Neural crest cell (in vitro differentiated cells): ENCODE measurements around the gene OCA2. TPM values are rescaled to one million over a fixed set of nuclear protein-coding genes. Genes with fewer than 3 reads are reported as not detected.
"Not testable (repeated sequence)": the region's sequence is repeated elsewhere in the genome, so short reads cannot be mapped to it uniquely, and the experiment has no call there.

ENCODE experiments used
- DNase-seq: peaks from one replicate; pipeline ENCODE4 v3.0.0; 2021; ENCODE audit warnings: low read depth, mixed read lengths, low spot score
- H3K27ac Mint-ChIP-seq: one replicate; pipeline ENCODE4 v1.8.0; 2021; ENCODE audit warnings: mild to moderate bottlenecking, mixed read lengths; ENCODE audit not compliant: unreplicated experiment
- H3K27me3 Mint-ChIP-seq: 2 replicates; pipeline ENCODE4 v1.8.0; 2021; ENCODE audit warnings: low read depth, mild to moderate bottlenecking, mixed read lengths
- H3K36me3 Mint-ChIP-seq: 2 replicates; pipeline ENCODE4 v1.8.0; 2021; ENCODE audit warnings: low read depth, mild to moderate bottlenecking, mixed read lengths
- H3K4me1 Mint-ChIP-seq: 2 replicates; pipeline ENCODE4 v1.8.0; 2021; ENCODE audit warnings: mixed read lengths
- H3K4me3 Mint-ChIP-seq: one replicate; pipeline ENCODE4 v1.8.0; 2021; ENCODE audit warnings: mild to moderate bottlenecking, mixed read lengths
- H3K9me3 Mint-ChIP-seq: 2 replicates; pipeline ENCODE4 v1.8.0; 2021; ENCODE audit warnings: mixed read lengths
- CTCF ChIP-seq: fragments of 200-600 bp; sonication (generic); conservative IDR thresholded peaks from 2 replicates; pipeline ENCODE4 v1.5.0; 2021; ENCODE audit warnings: antibody characterized with exemption, mild to moderate bottlenecking
- total RNA-seq: library from RNA; stranded (reverse); gene quantifications from 2 replicates; pipeline ENCODE4 v1.2.1, GENCODE V29; 2021

The OCA2 gene
- total RNA-seq, 1 donor from 2014 or later = 0.19 TPM

GRCh38 chr15:27731776-27732175 lies 367.3 kb downstream of the OCA2 start:
- H3K4me1 Mint-ChIP-seq = peaks cover 15% of the 10 kb centered on the region
- peaks cover 11% of the 10 kb centered on the region for H3K36me3 Mint-ChIP-seq
- H3K27ac Mint-ChIP-seq = no peak overlapping the region
- H3K27me3 Mint-ChIP-seq = no peaks in the 10 kb centered on the region
- DNase-seq = no peak
- TF ChIP-seq CTCF = no peak
- H3K4me3 Mint-ChIP-seq = no peak overlapping the region
- H3K9me3 Mint-ChIP-seq = peaks cover 15% of the 10 kb centered on the region

DNA sequence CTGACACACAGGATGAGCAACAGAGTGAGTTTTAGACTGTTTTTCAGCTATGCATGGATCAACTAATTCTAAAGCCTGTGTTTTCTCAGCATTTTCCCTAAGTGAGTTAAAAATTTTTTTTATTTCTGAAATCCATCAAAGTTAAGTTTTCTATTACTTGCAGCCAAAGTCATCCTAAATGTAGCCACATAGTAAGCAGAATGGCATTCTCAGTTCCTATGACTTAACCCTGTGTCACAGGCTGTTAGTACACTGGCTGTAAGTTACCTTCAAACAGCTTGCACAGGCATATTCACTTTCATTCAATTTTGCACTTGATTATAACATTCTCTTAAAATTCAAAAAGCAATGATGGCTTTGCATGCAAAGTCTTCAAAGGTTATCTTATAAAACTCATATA lies 368.2 kb downstream of the OCA2 start:
- Mint-ChIP-seq H3K9me3 (peaks cover 12% of the 10 kb centered on the region), H3K36me3 (peaks cover 11% of the 10 kb centered on the region), H3K27me3 (no peaks in the 10 kb centered on the region), H3K4me3 (no peak overlapping the region), H3K27ac (no peak overlapping the region), H3K4me1 (peaks cover 15% of the 10 kb centered on the region)
- TF ChIP-seq CTCF = no peak
- no peak for DNase-seq

DNA sequence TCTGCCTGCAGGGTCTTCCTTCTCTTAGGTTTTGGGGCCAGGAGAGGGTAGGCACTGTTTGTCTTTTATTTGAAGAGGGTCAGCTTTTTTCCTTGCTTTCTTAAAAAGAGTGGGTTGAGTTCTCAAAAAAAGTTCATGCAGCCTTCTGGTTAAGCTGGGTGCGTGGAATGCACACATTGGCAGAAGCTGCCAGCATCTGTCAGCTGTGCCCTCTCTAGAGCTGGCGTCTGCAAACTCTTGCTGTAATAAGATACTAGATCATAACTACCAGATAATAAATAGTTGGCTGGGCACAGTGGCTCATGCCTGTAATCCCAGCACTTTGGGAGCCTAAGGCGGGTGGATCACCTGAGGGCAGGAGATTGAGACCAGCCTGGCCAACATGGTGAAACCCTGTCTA lies 373.4 kb downstream of the OCA2 start:
- no peak for DNase-seq
- H3K36me3 Mint-ChIP-seq = no peaks in the 10 kb centered on the region
- H3K9me3 Mint-ChIP-seq = no peaks in the 10 kb centered on the region
- H3K4me3 Mint-ChIP-seq = no peak overlapping the region
- no peak for TF ChIP-seq CTCF
- H3K27ac Mint-ChIP-seq = no peak overlapping the region
- H3K4me1 Mint-ChIP-seq = peaks cover 15% of the 10 kb centered on the region
- no peaks in the 10 kb centered on the region for H3K27me3 Mint-ChIP-seq

GRCh38 chr15:27723821-27724220 lies 375.3 kb downstream of the OCA2 start:
- no peaks in the 10 kb centered on the region for H3K36me3 Mint-ChIP-seq
- H3K4me1 Mint-ChIP-seq = peaks cover 10% of the 10 kb centered on the region
- no peak overlapping the region for H3K27ac Mint-ChIP-seq
- DNase-seq = no peak
- TF ChIP-seq CTCF = no peak
- no peak overlapping the region for H3K4me3 Mint-ChIP-seq
- H3K9me3 Mint-ChIP-seq = peaks cover 4% of the 10 kb centered on the region
- H3K27me3 Mint-ChIP-seq = no peaks in the 10 kb centered on the region

- no peak overlapping the region for H3K27ac Mint-ChIP-seq
- no peak for TF ChIP-seq CTCF
- H3K4me3 Mint-ChIP-seq = no peak overlapping the region
- H3K4me1 Mint-ChIP-seq = no peaks in the 10 kb centered on the region
- no peaks in the 10 kb centered on the region for H3K36me3 Mint-ChIP-seq
- DNase-seq = no peak
- peaks cover 6% of the 10 kb centered on the region for H3K9me3 Mint-ChIP-seq
- no peaks in the 10 kb centered on the region for H3K27me3 Mint-ChIP-seq
These were observed 377.0 kb downstream of the OCA2 start for GRCh38 chr15:27722102-27722501.

DNA sequence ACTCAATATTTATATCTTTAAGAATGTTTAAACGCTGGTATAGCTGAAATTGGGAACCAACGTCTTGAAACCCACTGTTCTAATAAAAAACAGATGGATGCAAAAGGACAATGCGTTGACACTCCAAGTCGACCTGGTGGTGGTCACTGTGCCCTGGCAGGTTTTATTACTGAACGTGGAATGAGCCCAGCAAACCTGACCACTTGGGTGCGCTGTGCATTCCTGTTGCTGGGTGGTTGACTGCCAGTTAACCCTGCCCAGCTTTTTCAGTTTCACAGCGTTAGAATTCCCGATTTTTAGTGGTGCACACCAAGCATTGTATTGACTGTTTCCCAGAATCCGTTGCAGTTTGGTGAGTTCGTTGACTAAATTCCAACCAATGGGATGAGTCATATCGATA lies 384.4 kb downstream of the OCA2 start:
- Mint-ChIP-seq H3K27ac (no peak overlapping the region), H3K36me3 (peaks cover 4% of the 10 kb centered on the region), H3K4me1 (no peaks in the 10 kb centered on the region), H3K4me3 (no peak overlapping the region), H3K27me3 (no peaks in the 10 kb centered on the region), H3K9me3 (peaks cover 9% of the 10 kb centered on the region)
- DNase-seq = no peak
- no peak for TF ChIP-seq CTCF

- H3K27me3 Mint-ChIP-seq, DNase-seq, H3K4me1 Mint-ChIP-seq, H3K4me3 Mint-ChIP-seq, H3K27ac Mint-ChIP-seq, H3K36me3 Mint-ChIP-seq, H3K9me3 Mint-ChIP-seq: not testable (repeated sequence)
These were observed 385.3 kb downstream of the OCA2 start for GRCh38 chr15:27713850-27714249.
